NCI-H460 (cell line): Measurements from ENCODE around the gene SSTR5. TPM values are rescaled to one million over a fixed set of nuclear protein-coding genes. Genes with fewer than 3 reads are reported as not detected.

ENCODE experiments used
- DNase-seq: peaks from one replicate; pipeline ENCODE4 v3.0.0-alpha.2; 2016; ENCODE audit warnings: low read depth; ENCODE audit errors: extremely low read depth
- total RNA-seq: library from RNA; depleted of rRNA; stranded (reverse); fragments of >200 nt; shearing (Covaris generic); gene quantifications from 2 replicates; pipeline ENCODE4 v1.2.3, GENCODE V29; 2014

The SSTR5 gene
- total RNA-seq, 1 experiment from 2014 or later: 0.40 TPM

- DNase-seq: no peak
These were observed 28.6 kb downstream of the SSTR5 start for GRCh38 chr16:1101133-1101532.

GRCh38 chr16:1101573-1102332, 29.2 kb downstream of the SSTR5 start:
- no peak for DNase-seq

- DNase-seq: no peak
These were observed 29.8 kb downstream of the SSTR5 start for GRCh38 chr16:1102333-1102700.

- DNase-seq: peak; percentile 34
These were observed 30.5 kb downstream of the SSTR5 start for GRCh38 chr16:1102921-1103635.

- no peak for DNase-seq
These were observed 31.1 kb downstream of the SSTR5 start for GRCh38 chr16:1103636-1103980.

GRCh38 chr16:1105888-1106620, 33.5 kb downstream of the SSTR5 start:
- DNase-seq: peak; percentile 71

- no peak for DNase-seq
These were observed 34.1 kb downstream of the SSTR5 start for GRCh38 chr16:1106659-1107058.

GRCh38 chr16:1107141-1107540, 34.6 kb downstream of the SSTR5 start:
- DNase-seq: no peak

- DNase-seq: no peak
These were observed 35.2 kb downstream of the SSTR5 start for GRCh38 chr16:1107731-1108130.

- no peak for DNase-seq
These were observed 36.0 kb downstream of the SSTR5 start for GRCh38 chr16:1108299-1109252.

GRCh38 chr16:1109648-1110047, 37.1 kb downstream of the SSTR5 start:
- no peak for DNase-seq

GRCh38 chr16:1112506-1113184, 40.1 kb downstream of the SSTR5 start:
- no peak for DNase-seq

GRCh38 chr16:1113489-1113888, 40.9 kb downstream of the SSTR5 start:
- DNase-seq: no peak

GRCh38 chr16:1113889-1114526, 41.5 kb downstream of the SSTR5 start:
- no peak for DNase-seq

- DNase-seq: no peak
These were observed 44.1 kb downstream of the SSTR5 start for GRCh38 chr16:1116693-1117077.

- DNase-seq: no peak
These were observed 44.8 kb downstream of the SSTR5 start for GRCh38 chr16:1117176-1117900.

- DNase-seq: no peak
These were observed 45.4 kb downstream of the SSTR5 start for GRCh38 chr16:1117926-1118325.

- no peak for DNase-seq
These were observed 46.6 kb downstream of the SSTR5 start for GRCh38 chr16:1119129-1119528.
